NCI-H774 (cell line): ENCODE data around the gene SOCS7.

Source experiments
- DNase-seq: peaks from one replicate; lab custom pipeline; 2025; lab: John Stamatoyannopoulos, UW

The SOCS7 gene

DNA sequence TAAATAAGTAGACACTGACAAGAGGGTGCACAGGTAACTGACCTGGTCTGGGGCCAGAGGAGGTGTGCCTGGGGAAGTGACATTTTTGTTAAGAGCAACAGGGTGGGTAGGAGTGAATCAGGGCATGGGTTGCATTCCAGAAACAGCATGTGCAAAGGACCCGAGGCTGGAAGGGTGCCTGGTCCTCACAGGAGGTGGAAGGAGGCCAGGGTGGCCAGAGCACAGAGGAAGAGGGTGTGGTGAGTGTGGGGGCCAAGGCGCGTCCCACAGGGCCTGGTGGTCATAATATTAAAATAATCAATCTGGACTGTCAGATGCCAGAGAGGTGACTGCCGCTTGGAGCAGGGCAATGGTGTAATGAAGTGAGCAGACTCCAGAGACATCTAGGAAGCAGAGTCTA lies 90.9 kb downstream of the SOCS7 start:
- DNase-seq = no peak

DNA sequence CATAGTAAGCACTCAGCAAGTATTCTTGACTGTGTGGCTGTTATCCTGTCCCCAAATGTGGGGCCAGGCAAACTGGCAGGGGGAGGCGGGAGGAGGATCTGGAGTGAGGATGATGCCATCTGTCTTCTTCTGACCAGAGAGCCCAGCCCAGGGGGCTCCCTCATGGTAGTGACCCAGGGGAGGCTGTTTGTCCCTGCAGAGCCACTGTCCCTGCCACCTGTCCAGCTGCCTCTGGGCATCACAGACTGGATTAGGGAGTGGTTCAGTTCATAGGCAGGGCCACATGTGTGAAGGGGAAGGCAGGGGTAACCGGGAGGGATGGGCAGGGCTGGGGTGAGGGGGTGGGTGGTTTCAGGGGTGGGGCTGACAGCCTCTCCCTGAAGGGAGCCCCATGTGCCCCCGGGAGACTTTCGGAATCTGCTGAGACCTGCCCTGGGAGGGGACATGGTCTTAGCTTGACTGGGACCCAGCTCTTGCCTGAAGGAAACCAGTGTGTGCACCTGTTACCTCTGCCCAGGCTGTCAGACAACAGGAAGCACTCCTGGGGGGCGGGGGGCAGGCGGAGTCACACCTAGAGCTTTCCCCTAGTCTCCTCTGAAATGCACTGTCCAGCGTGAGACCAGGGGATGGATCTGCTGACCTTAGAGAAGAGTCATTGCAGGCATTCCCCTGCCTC lies 91.8 kb downstream of the SOCS7 start:
- DNase-seq = no peak

- DNase-seq = peak; percentile 83
Measured at GRCh38 chr17:38444151-38444550, 92.5 kb downstream of the SOCS7 start.

DNA sequence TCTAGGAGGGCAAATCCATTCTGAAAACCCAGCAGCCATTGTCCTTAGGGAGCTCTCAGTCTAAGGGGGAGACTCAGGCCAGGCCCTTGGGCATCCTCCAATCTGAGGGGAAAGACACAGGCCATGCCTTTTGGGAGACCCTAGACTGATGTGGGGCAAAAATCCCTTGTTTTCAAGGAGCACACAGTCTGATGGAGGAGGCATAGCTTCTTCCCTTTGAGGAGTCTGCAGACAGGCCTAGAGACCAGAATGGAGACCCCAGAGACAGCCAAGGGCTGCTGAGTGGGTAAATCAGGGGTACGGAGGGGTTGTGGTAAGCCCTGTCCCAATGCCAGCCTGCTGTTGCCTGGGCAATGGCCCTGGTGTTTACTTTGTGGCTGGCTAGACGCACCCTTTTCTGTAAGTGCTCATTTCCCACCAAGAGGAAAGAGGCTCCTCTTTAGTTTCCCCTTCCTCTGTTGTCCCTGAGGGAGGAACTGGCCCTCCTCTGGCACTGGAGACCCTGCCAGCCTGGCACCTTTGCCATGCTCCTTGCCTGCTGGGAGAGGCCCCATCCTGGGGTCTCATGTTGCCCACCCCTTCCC lies 96.0 kb downstream of the SOCS7 start:
- peak; percentile 31 for DNase-seq

GRCh38 chr17:38448208-38448771 lies 96.6 kb downstream of the SOCS7 start:
- DNase-seq = no peak

DNA sequence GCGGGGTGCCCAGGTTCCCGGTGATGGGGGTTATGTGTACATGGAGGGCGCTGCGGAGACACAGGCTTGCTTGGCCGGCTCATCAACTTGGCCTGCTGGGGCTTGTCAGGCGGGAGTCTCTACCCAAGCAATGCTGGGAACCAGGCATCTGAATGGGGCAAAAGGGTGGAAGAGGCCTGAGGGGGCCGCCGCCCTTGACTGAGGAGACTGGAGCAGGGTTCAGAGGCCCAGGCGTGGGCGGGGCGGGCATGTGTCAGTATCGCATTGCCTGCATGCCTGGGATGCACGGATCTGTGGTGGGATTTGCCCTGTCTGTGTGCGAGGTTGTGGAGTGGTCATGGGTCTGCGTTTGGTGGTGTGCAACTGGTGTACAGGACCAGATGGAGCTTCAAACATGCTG lies 97.7 kb downstream of the SOCS7 start:
- DNase-seq = no peak

GRCh38 chr17:38450557-38451029 lies 98.9 kb downstream of the SOCS7 start:
- no peak for DNase-seq

DNA sequence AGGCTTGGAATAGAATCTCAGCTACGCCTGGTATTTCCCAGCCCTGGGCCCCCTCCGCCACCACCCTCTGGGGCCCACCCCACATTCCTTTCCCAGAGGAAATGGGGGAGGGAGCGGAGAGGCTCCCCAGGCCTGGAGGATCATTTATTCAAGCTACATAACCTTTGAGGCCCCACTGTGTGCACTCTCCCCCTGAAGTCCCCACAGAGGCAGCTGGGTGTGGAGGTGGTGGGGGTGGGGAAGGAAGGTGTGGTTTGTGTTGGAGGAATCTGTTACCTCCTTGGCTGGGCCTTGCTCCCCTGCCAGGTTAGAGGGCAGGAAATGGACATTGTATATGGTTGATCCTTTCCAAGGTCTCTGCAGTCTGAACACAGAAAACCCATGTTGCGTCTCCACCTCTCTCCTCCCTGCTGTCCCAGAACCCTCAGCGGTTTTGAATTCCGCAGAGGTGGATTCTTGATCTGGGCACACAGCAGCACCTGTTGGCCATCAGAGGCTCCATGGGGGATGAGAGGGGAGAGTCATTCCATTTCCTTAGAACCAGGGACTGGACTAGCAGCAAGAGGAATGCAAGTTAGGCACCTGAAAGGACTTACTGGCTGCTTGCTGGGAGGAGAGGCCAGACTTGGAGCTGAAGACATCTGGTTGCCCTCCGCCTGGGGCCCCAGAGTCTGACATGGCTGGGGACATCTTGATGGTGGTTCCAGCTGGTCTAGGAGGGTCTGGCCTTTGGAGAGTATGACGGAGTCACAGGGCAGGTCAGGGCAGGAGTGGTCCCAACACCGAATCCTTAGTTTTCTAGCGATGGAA lies 99.6 kb downstream of the SOCS7 start:
- no peak for DNase-seq

DNA sequence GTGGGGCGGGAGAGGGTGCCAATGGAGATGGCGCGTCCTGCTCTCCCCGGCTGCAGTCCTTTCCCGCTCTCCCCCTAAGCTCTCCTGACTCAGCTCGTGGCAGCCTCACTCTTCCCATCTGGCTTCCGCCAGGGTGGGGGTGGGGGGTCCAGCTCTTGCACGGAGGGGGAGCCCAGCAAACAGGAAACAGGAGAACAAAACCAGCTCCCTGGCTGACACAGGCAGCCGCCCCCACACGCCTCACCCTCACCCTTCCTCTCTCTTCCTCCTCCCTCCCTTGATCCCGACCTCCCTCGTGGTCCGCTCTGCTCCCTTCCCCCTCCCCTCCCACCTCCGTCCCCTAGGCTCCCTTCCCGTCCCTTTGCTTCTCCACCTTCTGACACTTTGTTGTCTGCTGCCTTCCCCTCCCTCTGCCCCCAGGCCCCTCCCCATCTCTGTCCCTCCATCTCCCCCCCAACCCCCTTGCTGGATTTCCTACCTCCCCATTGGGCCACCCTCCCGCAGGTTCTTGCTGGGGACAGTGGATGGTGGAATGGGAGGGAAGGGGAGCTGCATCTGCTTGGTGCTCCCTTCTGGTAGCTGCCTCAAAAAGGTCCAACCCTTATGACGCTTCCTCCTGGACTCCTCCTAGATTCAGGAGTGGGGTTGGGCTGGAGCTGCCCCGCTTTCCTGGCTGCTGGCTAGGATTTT lies 100.3 kb downstream of the SOCS7 start:
- no peak for DNase-seq

- DNase-seq = no peak
Measured at GRCh38 chr17:38452719-38453118, 101.1 kb downstream of the SOCS7 start.

GRCh38 chr17:38453951-38454421 lies 102.3 kb downstream of the SOCS7 start:
- DNase-seq = no peak

- DNase-seq = no peak
Measured at GRCh38 chr17:38454532-38454931, 102.9 kb downstream of the SOCS7 start.
